GM03348 (cell line): ENCODE data around the gene SMTN.
"Not testable (repeated sequence)": the region's sequence is repeated elsewhere in the genome, so short reads cannot be mapped to it uniquely, and the experiment has no call there.

Source experiments
- DNase-seq: peaks from one replicate; pipeline ENCODE4 v3.0.0; 2012; ENCODE audit warnings: low spot score

Gene SMTN

GRCh38 chr22:31073125-31073524 is 8.0 kb upstream of the SMTN start:
- not testable (repeated sequence) for DNase-seq

- not testable (repeated sequence) for DNase-seq
Observed at GRCh38 chr22:31073545-31074145, 7.5 kb upstream of the SMTN start.

DNA sequence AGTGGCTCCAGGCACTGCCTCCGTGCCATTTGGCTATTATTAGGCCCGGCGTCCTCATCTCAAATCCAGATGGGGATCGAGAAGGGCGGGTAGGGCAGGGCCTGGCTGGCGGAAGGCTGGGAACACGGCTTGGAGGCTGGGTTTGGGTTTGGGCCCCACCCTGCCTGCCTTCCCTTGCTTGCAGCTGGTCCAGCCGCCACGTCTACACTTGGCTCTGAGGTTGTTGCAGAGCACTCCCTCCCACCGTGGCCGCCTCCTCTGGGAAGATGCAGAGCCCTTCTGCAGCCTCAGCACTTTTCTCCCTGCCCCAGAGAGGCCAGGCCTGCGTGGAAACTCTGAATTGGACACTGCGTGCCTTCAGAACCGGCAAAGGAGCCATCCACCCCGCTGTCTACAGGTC is 5.2 kb upstream of the SMTN start:
- peak; percentile 85 for DNase-seq

DNA sequence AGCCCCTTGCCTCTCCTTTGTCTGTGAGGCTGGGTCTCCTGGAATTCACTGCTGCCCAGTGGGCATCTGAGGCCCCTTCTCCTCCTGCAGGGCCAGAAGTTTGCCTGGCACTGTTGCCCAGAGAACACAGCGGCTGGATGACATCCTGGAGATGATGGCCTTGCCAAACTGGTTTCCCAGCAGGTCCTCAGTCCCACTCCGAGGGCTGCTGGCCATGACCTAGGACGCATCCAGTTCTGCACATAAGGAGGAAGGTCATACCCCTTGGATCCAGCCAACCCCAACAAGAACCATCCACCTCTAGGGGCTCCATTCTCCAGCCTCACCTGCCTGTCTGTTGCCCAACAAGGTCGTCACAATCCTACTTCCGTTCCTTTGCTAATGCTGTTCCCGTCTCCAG is 3.4 kb upstream of the SMTN start:
- DNase-seq, result no peak

DNA sequence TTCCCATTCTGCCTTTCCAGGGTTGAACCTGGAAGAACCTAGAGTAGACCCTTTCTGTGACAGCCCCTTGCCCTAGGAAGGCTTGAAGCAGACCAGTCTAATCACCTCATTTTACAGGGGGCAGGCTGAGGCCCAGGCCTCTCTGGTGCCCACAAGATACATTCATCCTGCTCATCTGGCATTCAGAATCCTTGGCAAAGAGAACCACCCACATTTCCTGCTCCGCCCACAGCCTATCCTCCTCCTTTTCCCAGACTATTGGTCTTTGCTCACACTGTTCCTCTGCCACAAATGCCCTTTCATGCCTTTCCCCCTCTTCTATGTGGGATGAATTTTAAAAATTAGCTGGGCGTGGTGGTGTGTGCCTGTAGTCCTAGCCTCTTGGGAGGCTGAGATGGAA is 2.7 kb upstream of the SMTN start:
- peak; percentile 54 for DNase-seq

- DNase-seq, result no peak
Observed at GRCh38 chr22:31079095-31079642, 1.9 kb upstream of the SMTN start.

DNA sequence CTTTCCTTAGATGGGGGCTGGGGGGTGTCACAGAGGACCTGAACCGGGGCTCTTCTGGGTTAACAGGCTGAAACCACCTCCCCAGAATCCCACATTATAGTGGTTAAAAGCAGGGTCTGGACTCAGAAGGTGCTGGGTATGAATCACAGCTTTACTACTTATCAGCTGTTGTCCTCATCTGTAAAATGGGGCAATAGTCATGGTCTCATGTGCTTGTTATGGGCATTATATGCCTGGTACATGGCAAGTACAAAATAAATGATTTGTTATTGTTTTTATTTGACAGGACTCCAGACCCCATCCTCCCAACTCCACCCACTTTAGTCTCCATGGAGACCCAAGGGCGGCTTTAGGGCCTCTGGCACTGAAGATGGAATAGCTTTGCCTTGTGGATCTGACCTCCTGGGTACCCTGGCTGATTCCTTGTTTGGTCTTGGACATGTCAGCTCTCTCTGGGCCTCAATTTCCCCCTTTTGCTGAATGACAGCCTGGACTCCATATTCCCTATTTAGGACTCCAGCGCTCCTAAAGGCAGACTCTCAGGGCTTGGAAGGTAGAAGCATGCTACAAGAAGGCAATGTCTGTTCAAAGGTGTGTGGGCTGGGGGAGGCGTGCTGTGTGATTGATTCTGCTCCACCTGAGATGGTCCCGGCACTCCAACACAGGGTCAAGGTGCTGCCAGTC is 812 bp upstream of the SMTN start:
- no peak for DNase-seq

- DNase-seq, result no peak
Observed at GRCh38 chr22:31081963-31082605, 966 bp downstream of the SMTN start.

DNA sequence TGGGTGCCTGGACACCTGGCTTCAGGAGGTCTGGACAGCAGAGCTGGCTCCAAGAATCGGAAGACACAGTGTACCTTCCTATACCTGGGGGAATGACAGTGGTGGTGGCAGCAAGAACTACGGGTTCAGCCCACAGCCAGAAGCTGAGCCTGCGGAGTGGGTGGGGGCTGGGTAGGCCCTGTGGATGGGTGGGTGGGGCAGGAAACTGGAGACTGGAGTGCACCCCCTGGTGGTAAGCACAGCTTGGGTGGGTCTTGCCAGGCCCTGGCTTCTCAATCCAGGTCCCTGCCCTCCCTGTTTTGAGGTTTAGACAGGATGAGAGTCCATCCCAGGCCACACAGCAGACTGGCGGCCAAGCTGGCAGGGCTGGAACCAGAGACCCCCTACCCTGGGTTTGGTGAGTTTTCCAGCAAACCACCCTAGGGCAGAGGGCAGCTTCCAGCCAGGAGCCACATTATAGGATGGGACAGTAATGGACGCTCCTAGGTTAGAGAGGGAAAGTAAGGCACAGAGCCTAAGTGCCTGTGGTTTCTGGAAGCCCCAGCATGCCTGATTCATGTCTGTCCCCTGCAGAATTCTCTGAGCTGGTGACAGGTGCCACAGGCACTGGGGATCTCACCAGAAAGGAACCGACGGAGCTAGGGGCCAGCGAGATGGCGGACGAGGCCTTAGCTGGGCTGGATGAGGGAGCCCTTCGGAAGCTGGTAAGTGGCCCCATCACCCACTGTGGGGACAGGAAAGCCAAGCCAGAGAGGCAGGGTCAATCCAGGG is 1.7 kb downstream of the SMTN start:
- DNase-seq, result peak; percentile 88

DNA sequence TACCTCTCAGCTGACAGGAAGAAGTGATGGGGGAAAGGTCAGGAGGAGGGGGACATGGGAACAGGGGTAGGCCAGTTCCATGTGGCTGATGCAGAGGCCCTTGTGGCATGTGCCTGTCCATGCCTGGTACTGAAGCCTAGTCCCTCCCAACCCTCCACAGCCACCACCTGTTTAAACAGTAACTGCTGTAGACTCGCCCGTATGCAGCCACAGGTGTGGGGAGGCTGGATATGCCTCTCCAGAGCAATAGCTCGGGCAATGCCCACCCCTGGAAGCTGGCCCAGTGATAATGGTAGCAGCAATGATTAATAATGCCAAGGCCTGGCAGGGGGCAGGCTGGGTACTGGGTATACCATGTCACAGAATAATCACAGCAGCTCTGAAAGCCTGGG is 2.3 kb downstream of the SMTN start:
- no peak for DNase-seq

DNA sequence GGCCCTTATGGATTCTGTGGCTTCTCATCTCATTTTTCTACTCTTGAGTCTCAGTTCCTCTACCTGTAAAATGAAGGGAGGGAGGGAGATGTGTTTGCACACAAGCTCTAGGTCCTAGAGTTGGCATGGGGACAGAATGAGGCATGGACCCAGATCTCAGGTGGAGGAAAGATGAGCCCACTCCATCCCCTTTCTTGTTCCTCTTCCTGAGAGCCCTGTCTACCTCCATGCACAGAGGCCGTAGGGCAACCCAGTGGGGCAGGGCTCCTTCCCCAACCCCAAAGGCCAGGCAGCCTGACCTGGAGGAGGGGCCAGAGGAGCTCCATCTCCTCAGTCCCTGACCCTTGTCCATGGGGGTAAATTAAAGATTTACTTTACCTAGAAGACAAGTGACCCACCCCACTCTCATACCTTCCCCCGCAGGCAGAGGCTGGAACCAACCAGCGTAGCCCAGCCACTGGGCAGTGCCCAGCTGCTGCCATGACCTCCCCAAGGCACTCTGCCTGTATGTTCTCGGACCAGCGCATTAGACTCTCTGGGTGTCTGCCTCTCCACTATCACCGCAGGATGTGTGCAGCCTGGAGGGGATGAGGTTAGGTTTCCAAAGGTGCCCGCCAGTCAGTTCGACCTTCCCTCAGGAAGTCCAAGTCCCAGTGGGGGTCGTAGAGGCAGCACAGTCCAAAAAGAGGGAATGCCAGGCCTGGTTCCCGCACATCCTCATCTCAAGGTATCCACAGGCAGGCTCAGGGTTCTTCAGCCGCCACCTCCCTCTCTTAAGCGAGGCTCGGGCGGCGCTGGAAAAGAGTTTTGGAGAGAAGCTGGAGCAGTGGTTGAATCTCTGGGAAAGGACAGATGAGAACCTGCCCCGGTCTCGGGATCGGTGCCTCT is 3.0 kb downstream of the SMTN start:
- DNase-seq, result no peak

GRCh38 chr22:31084811-31085492 is 3.8 kb downstream of the SMTN start:
- peak; percentile 97 for DNase-seq

- peak; percentile 48 for DNase-seq
Observed at GRCh38 chr22:31085493-31085824, 4.3 kb downstream of the SMTN start.

DNA sequence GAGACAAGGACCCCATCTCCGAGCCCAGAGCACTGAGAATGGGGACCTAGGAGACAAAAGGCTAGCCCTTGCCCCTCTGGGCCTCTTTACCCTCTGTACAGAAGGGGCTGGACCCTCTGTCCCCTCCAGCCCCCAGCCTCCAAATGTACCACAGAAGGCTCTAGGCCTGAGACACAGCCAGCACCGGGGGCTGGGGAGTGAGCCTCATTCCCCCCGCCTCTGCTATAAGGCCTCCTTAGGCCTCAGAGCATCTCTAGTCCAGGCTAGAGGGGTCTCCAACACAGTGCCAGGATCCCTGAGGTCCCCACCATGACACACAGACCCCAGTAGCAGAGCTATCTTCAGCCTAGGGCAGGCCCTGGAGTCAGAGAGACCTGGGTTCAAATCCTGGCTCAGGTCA is 4.8 kb downstream of the SMTN start:
- no peak for DNase-seq

DNA sequence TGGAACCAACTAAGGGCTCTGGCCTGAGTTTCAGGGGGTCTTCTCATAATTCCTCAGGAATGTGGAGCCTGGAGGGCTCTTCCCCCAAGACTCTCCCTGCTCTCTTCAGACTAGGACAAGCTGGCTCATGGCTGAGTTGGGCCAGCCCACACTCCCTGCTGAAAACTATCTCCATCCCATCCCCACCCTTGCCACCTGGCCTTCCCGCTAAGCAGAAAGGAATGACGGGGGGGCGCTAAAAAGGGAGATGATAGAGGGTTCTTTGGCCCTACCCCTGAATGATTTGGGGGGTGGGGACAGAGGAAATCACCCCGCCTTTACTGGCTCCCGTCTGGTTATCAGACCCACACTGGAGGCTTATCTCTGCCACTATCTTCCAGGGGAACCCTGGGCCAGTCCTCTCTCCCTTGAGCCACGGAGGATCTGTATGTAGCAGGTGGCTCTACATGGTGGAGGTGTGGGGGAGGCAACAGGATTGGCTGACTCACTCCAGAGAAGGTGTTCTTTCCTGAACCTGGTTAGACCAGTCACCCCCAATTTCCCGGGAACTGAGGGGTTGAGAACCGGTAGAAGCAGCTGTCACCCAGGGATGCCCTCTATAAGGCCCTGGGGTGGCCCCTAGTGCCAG is 5.7 kb downstream of the SMTN start:
- DNase-seq, result no peak

GRCh38 chr22:31087744-31088215 is 6.7 kb downstream of the SMTN start:
- no peak for DNase-seq

DNA sequence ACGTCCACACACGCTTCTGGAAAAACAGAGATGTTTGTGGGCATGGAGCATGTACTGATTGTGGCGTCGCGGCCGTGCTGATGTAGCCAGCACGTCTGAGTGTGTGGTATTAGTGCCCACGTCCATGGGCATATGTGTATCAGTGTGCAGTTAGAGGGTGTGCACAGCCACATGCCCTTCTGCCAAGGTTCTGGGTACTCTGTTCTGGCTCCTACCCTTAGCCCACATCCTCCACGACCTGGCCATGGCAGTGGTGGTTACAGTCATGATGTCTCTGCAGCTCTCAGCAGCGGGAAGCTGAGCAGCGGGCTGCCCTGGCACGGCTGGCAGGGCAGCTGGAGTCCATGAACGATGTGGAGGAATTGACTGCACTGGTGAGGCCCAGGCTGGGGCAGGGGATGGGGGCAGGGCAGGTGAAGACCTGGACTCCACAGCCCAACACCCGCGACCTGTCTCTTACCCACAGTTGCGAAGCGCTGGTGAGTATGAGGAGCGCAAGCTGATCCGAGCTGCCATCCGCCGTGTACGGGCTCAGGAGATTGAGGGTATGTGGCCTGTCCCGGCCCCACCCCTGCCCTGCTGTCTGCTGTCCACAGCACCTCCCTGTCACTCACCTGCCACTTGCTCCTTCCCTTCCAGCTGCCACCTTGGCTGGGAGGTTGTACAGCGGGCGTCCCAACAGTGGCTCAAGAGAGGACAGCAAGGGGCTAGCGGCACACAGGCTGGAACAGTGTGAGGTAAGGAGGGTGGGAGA is 7.3 kb downstream of the SMTN start:
- DNase-seq, result no peak

- DNase-seq, result peak; percentile 75
Observed at GRCh38 chr22:31089160-31090100, 8.3 kb downstream of the SMTN start.
